GM19438 (cell line): Measurements from ENCODE around the gene NCOA1.
"Not testable (repeated sequence)": the region's sequence is repeated elsewhere in the genome, so short reads cannot be mapped to it uniquely, and the experiment has no call there.

Experiments used
- ATAC-seq: cut with Tn5 transposase; IDR thresholded peaks from one replicate; pipeline ENCODE4 v1.9.1; 2021; ENCODE audit warnings: low read depth; ENCODE audit not compliant: unreplicated experiment

NCOA1 gene

DNA sequence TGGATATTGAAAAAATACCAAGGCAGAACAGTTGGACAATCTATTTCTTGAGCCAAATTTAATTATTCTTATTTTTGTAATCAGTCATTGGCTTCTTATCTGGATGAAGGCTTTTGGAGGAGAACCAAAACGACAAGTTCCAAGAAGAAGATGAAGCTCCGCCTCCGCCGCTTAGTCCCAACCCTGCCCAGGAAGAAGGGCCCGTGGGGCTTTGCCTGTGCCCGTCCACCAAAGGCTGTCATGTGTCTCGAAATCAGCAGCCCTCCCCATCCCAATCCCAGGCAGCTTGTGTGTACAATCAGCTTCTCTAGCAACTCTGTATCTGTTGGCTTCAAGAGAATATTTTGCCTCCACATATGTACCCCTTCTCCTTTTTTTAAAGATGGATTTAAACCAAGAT is 277.5 kb downstream of the NCOA1 start:
- ATAC-seq, result no peak

DNA sequence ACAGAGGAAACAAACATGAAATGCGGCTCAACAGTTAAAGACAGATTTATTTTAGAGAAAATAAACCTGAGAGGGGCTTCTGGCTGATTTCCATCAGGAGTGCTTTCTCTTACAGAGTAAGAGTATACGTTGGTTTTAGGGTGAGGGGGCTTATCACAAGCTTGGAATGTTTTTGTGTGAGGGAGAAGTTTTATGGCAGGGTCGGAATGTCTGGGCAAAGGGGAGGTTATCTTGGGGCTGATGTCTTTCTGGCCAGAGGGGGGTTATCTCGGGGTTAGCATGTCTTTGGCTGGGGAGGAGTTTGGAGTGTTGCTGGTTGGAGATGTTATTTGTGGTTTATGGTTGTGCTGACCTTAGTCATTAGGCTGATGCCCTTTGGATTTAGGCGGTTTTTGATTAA is 280.0 kb downstream of the NCOA1 start:
- ATAC-seq, result no peak

DNA sequence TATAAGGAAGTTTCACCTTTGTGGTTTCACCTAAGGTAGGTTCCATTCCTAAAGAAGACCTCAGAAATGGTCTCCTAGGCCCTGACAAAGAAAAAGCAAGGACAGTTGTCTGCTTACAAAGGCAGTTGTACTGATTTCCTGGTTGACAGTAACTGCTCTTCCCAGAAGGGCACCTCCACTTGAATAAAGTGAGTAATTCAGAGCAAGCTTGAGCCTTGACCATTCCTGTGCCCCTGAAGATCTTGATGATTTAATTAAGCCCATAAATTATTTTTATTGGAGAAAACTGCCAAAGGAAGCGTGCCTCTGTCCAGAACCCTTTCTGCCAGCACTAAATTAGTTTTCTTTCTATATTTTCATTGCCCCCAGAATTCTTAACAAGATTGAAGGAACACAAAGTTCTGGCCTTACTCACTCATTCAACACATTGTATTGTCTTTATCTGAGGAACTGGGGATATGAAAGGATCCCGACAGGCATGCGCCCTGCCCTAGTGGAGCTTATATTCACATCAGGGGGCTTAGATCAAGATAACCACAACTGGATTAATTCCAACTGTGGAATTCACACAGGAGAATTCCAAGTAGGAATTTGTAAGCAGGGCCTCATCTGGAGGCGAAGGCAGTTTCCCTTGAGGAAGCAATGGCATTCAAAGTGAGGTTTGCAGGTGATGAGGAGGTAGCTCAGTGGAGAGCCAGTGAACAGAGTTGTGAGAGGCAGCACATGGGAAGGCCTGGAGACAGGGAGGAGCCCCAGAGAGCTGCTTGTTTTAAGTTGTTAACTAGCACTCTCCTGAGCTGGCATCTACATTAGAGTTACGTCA is 280.9 kb downstream of the NCOA1 start:
- ATAC-seq, result no peak

DNA sequence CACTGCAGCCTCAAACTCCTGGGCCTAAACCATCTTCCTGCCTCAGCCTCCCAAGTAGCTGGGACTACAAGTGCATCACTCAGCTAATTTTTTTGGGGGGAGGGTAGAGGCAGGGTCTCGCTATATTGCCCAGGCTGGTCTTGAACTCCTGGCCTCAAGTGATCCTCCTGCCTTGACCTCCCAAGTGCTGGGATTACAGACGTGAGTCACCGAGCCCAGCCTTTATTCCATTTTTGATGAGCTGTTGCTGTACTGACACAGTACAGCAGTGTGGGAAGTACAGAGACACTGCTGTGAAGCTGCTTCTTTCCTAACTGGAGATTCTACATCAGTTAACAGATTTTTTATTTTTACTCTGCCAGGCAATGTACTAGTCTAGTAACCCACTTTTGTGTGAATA is 283.3 kb downstream of the NCOA1 start:
- no peak for ATAC-seq

DNA sequence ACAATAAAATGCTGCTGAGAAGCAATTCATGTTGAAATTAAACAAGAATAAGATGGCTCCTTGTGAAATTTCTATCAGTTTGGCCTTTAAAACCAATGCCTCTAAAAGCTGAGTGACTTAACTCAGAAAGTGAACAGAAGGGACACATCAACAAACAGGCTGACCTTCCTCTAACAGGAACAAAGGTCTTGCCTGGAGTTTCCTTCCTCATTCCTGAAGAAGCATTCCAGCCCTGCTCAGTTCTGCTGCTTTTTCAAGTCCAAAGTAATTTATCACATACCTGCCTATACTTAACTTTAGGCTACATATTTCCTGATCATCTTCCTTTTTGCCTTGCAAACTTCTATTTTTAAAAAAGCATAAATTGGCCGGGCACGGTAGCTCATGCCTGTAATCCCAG is 288.1 kb downstream of the NCOA1 start:
- ATAC-seq, result no peak

DNA sequence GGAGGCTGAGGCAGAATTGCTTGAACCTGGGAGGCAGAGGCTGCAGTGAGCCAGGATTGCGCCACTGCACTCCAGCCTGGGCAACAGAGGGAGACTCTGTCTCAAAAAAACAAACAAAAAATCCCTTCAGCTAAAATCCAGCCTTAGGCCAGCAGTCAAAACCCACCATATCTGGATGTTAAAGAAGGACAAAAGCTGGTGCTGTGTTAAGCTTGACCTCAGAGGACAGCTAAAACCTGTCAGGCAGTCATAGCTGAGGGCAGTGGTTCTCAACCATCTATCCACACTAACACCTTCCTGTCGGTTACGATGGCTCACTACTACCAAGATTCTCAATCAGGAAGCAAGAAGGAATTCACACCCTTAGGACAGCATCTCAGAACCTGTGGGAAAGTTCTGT is 292.6 kb downstream of the NCOA1 start:
- ATAC-seq, result no peak

DNA sequence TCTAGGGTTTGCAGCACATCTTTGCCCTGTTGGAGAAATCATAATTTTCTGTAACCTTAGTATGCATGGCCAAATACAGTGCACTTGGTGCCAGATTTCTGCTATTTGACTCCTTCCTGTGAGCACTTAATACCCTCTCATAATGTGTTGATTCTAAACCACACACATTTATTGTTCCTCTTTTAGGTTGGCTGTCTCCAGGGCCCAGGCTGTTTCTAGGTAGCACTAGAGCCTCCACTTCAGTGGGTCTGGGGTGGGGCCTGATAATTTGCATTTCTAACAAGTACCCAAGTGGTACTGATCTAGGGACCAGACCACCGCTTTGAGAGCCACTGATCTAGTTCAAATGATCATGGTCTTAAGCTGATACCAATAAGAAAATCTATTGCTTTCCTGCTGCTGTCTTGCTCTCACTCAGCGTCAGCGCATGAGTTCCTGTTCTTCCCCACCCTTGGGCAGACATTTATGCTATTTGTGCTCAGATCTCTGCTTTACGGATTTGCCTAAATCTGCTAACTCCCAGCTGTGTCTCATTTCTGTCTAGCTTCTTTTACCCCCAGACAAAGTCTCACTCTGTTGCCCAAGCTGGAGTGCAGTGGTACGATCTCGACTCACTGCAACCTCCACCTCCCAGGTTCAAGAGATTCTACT is 294.7 kb downstream of the NCOA1 start:
- ATAC-seq, result peak; percentile 81

DNA sequence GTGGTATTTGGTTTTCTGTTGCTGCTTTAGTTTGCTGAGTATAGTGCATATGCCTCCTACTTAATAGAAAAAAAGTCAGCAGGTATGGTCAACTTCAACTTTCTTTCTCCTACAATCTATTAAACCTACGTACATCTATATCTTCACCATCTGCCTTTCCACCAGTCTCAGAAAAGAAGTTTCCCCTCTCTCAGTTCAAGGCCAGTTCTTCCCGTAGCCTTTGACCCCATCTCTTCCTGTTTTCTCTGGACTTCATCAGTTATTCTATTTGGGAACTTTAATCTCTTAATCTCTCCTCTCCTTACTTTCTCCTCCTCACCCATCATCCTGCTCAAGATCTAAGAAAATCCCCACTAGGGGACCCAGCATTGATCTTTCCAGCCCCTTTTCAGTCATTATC is 296.5 kb downstream of the NCOA1 start:
- no peak for ATAC-seq

DNA sequence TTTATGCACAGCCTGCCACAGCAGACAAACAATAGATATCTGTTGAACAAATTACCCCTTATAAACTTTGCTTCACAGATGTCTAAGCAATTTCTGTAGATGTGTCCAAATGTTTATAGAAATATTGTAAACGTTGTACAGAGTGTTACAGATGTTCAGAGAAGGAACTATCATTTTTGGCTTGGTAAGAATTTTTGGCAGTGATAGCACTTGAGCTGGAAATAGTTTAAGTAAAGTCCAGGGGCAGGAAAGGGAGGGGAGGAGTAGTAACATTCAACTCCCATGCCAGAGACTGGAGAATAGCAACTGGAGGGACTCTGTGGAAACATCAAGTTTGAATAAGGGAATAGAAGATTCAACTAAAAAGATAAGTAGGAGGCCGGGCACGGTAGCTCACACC is 297.8 kb downstream of the NCOA1 start:
- no peak for ATAC-seq

DNA sequence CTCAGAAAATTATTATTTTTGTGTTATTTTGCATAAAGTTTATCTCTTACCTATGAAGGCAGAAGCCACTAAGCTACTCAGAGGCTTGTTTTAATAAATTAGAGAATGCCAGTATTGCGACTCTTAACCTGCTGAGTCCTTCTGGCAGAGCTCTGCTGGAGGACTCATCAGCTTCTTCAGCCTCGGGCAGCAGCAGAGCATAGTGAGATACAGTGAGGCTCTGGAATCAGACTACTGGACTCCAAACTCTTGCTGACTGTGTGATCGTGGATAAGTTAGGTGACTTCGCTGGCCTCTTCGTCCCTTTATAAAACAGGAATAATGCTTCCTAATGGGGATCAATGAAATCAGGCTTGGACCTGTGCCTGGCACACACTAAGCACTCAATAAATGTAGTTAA is 300.4 kb downstream of the NCOA1 start:
- ATAC-seq, result no peak

DNA sequence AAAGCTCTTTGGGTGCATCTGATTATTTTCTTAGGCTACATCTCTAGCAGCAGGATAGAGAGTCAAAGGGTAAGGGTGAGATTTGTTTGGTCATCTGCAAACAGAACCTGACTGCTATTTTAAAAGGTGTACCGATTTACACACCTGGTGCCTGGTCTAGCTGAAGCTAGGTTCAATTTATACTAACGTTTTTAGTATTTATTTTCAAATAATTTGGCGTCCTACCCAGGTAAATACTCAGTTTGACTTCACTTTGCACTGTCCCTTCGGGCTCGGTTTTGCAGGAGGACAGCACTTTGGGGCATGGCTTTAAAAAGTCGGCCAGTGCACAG is 301.5 kb downstream of the NCOA1 start:
- ATAC-seq, result no peak

DNA sequence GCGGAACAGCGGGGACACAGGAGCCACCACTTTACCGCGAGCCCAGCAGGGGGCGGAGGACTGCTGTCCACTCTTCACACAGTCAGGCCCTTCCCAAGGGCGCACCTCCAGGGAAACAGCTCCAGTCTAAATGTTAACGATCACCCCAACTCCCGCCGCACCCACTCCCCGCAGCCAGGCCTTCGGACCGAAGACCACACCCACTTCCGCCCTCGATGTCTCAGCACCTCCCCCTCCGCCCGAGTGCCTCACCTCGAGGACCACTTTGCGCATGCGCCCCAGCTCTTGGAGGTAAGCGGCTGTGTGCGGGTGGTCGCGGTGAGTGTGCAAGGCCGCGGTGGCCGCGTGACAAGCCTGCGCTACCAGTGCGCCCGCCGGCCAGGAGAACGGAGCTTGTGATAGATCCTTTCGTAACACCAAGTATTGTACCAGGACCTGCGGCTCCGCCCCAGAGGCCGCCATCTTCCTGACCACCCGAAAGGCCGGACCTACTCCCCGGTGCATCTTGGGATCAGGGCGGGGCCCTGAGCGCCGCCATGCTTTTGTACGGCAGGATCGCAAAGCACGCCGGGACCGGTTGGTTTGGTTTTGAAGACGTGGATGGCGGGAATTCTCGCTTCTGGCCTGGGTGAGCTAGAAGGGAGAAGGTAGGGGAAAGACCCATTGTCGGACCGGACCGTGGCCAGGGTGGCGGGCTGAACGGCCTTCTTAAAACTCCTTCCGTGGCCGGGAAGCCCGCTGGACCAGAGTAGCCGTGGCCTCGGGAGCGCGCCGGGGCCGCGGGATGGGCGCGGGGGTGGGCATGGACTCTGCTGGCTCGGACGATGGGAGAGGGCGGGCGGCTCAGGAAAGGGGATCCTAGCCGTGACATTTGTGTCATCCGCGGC is 302.1 kb downstream of the NCOA1 start, which contains the start of the genes CENPO and PTRHD1:
Gene CENPO, plus strand, starts transcription at position 552 of the 887 bp plus-strand sequence. CDS start 495 bp downstream, outside the sequence.
Gene PTRHD1, minus strand, starts transcription at position 518 of the 887 bp plus-strand sequence. Its CDS starts 14 bp downstream, at position 504.
- peak; percentile 87 for ATAC-seq

DNA sequence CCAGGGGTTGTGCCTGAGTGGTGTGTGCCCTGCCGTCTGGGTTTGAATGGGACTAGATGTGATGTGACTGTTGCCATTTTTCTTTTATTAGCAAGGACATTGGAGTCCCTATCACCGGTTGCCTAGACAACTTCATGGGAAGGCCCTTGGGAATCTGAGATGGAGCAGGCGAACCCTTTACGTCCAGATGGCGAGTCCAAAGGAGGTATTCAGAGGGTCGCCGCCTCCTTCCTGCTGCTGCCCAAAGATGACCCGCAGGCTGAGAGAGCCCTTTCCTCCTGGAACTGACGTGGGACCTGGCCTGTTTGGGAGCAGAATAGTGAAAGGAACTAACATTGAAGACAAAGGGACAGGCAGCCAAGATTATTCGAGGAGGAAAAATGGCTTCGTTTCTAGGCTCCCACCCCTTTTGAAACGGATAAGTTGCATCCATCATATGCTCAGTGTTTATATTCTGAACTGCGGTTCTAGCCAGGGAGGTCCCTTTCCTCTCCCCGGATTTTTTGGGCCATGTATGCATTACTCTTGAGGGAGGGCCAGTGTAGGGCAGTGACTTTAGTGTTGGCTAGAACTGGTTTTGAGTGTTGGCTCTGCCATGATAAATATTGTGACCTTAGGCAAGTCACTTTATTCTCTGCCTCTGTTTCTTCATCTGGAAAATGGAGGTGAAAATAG is 302.8 kb downstream of the NCOA1 start:
- no peak for ATAC-seq

DNA sequence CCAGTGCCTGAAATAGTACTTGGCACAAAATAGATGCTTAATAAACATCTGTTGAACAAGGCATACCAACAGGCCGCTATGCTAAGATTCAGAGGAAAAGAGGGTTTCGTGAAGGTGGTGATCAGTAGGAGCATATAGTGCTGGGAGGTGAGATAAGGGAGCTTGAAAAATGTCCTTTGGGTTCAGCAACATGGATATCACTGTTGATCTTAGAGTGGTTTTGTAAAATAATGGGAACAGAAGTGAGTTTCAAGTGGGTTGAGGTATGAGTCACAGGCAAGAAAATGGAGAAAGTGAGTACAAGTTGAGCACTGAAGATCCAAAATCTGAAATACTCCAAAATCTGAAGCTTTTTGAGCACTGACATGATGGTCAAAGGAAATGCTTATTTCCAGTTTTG is 306.6 kb downstream of the NCOA1 start:
- ATAC-seq, result no peak

DNA sequence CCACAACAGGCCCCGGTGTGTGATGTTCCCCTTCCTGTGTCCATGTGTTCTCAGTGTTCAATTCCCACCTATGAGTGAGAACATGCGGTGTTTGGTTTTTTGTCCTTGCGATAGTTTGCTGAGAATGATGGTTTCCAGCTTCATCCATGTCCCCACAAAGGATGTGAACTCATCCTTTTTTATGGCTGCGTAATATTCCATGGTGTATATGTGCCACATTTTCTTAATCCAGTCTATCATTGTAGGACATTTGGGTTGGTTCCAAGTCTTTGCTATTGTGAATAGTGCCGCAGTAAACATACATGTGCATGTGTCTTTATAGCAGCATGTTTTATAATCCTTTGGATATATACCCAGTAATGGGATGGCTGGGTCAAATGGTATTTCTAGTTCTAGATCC is 309.4 kb downstream of the NCOA1 start:
- ATAC-seq, result not testable (repeated sequence)

DNA sequence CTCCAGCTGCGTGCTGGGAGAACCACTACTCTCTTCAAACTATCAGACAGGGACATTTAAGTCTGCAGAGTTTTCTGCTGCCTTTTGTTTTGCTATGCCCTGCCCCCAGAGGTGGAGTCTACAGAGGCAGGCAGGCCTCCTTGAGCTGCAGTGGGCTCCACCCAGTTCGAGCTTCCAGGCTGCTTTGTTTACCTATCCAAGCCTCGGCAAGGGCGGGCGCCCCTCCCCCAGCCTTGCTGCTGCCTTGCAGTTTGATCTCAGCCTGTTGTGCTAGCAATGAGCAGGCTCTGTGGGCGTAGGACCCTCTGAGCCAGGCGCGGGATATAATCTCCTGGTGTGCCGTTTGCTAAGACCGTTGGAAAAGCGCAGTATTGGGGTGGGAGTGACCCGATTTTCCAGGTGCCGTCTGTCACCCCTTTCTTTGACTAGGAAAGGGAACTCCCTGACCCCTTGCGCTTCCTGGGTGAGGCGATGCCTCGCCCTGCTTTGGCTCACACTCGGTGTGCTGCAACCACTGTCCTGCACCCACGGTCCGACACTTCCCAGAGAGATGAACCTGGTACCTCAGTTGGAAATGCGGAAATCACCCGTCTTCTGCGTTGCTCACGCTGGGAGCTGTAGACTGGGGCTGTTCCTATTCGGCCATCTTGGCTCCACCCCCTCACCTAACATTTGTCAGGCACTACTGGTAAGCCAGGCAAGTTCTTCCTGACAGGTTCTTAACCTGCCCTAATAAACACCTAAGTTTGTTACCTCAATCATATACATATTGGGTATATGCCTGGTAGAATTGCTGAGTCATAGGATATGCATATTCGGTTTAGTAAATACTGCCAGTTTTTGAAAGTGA is 315.0 kb downstream of the NCOA1 start:
- ATAC-seq, result not testable (repeated sequence)

DNA sequence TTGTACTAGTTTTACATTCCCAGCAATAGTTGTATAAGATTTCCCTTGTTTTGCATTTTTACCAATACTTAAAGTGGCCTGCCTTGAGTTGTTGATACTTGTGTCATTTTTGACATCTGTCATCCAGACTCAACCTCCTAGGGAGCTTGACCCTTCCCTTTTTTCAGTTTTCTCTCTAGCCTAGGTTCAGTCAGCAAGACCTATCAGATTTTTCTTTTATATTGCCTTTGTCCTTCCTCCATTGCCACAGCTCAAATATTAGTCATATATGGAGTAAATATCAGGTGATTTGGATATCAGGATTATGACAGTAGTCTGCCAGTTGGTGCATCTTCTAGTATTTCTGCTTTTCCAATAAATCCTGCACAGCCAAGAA is 315.6 kb downstream of the NCOA1 start:
- no peak for ATAC-seq

DNA sequence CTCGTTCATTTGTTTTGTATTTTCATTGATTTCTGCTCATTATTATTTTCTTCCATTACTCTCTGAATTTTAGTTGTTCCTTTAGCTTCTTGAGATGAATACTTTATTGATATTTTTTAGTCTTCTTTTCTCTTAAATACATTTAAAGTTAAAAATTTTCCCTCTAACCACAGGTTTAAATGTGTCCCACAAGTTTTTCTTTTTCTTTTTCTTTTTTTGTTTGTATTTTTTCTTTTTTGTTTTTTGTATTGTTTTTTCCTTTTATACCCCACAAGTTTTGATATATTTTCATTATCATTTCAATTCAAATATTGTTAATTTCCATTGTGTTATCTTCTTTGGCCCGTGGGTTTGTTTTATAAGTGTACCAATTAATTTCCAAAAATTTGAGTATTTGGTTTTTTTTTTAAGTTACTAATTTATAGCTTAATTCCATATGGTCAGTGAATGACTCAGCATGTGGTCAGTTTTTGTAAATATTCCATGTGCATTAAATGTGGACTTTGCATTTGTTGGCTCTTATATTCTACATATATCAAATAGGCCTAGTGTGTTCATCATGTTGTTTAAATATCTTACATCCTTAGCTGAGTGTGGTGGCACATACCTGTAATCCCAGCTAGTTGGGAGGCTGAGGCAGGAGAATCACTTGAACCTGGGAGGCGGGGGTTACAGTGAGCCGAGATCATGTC is 318.4 kb downstream of the NCOA1 start:
- no peak for ATAC-seq

DNA sequence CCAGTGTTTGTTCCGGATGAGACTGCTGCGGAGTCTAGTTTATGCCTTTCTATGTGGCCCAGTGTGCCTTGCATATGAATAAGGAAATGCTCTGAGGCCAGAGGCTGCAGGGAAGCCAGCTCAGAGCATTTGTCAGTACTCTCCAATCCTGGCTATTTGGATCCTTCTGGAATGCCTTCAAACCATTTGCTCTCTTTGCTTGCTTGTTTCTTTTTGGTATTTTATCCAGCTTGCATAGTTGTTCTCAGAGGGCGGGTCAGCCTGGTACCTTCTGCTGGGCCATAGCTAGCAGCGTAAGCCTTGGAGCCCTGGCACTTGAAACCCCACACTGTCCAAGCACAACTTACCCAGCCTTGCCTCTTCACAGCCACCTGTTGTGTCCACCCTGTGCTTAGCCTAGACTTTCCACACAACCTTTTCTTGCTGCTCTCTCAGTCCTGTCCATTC is 322.7 kb downstream of the NCOA1 start:
- no peak for ATAC-seq
